GM12878 (cell line): ENCODE measurements around the gene HLTF. TPM values are rescaled to one million over a fixed set of nuclear protein-coding genes. Genes with fewer than 3 reads are reported as not detected.

Source experiments
- ATAC-seq: fragments of 200-7000 bp; cut with Tn5 transposase; 3 replicates; pipeline ENCODE4 v1.9.1; 2020; ENCODE audit warnings: mild to moderate bottlenecking, moderate library complexity
- BruUV-seq: library from RNA; stranded (reverse); fragments of 400-500 nt; replicated peaks from 2 replicates; lab custom pipeline; 2021; lab: Mats Ljungman, UMichigan
- CTCF ChIA-PET: fragments of 300-600 bp; sonication (Branson Sonifier 250); formaldehyde crosslinking; extraction: SDS; loops from one replicate; lab custom pipeline; 2021; ENCODE audit warnings: inconsistent platforms; lab: Yijun Ruan, JAX
- POLR2A ChIA-PET: fragments of 350-600 bp; formaldehyde crosslinking; extraction: SDS; loops from one replicate; lab custom pipeline; 2021; ENCODE audit warnings: inconsistent platforms; lab: Charles Lee
- RAD21 ChIA-PET: fragments of 300-600 bp; sonication (Branson Sonifier 250); formaldehyde crosslinking; loops from one replicate; lab custom pipeline; 2023; ENCODE audit warnings: antibody characterized with exemption; ENCODE audit not compliant: unreplicated experiment; lab: Charles Lee
- SMC1A ChIA-PET: fragments of 300-600 bp; sonication (Branson Sonifier 250); formaldehyde crosslinking; loops from one replicate; lab custom pipeline; 2023; ENCODE audit not compliant: unreplicated experiment, uncharacterized antibody; lab: Charles Lee
- DNase-seq: peaks from one replicate; pipeline ENCODE4 v3.0.0-alpha.2; 2011; ENCODE audit warnings: low read depth, low spot score
- FAIRE-seq: peaks from 3 replicates; lab custom pipeline; 2011; peaks lifted over from hg19 to GRCh38; lab: Jason Lieb, UNC
- H2AFZ ChIP-seq: 2 replicates; pipeline ENCODE4 v1.6.0; 2011; ENCODE audit warnings: low read depth, low read length, control low read depth; ENCODE audit not compliant: control insufficient read depth
- H3K27ac ChIP-seq: 2 replicates; pipeline ENCODE4 v1.5.1; 2011; ENCODE audit warnings: control low read depth; ENCODE audit not compliant: control insufficient read depth, insufficient read depth
- H3K27me3 ChIP-seq, 2 experiments: replicated peaks in 1 of 2; 2 replicates each; pipeline versions ENCODE4 v1.6.0 to v1.6.1; 2011; ENCODE audit warnings: low read length in 1 of 2; ENCODE audit not compliant: control insufficient read depth in 2 of 2, insufficient read depth in 2 of 2
- H3K36me3 ChIP-seq, 2 experiments: 2 replicates each; pipeline ENCODE4 v1.5.1; 2011; ENCODE audit warnings: low read length in 1 of 2; ENCODE audit not compliant: control insufficient read depth in 2 of 2, insufficient read depth in 2 of 2
- H3K4me1 ChIP-seq: 2 replicates; pipeline ENCODE4 v1.6.1; 2011; ENCODE audit warnings: mild to moderate bottlenecking, low read length, moderate library complexity, mixed read lengths; ENCODE audit not compliant: control insufficient read depth, insufficient read depth
- H3K4me2 ChIP-seq: 2 replicates; pipeline ENCODE4 v1.6.0; 2011; ENCODE audit warnings: control low read depth; ENCODE audit not compliant: control insufficient read depth, insufficient read depth
- H3K4me3 ChIP-seq: fragments of 200-600 bp; sonication (generic); 2 replicates; pipeline ENCODE4 v1.5.1; 2016
- H3K79me2 ChIP-seq: 2 replicates; pipeline ENCODE4 v1.6.0; 2011; ENCODE audit warnings: low read length; ENCODE audit not compliant: control insufficient read depth, insufficient read depth
- H3K9ac ChIP-seq: 2 replicates; pipeline ENCODE4 v1.8.0; 2011; ENCODE audit warnings: low read length, control low read depth, mixed read lengths; ENCODE audit not compliant: control insufficient read depth, insufficient read depth
- H3K9me3 ChIP-seq: replicated peaks from 3 replicates; pipeline ENCODE4 v1.5.1; 2011; ENCODE audit warnings: mild to moderate bottlenecking, low read length; ENCODE audit not compliant: control insufficient read depth, insufficient read depth
- H4K20me1 ChIP-seq: 2 replicates; pipeline ENCODE4 v1.6.0; 2011; ENCODE audit not compliant: control insufficient read depth, insufficient read depth
- GABPA ChIP-seq: IDR thresholded peaks from 2 replicates; pipeline ENCODE4 v1.6.1; 2014; ENCODE audit warnings: antibody characterized with exemption, low read depth, mild to moderate bottlenecking, inconsistent platforms
- GATAD2B ChIP-seq: fragments of 450-650 bp; conservative IDR thresholded peaks from 2 replicates; pipeline ENCODE4 v1.6.1; 2017; ENCODE audit warnings: low read depth, mild to moderate bottlenecking, moderate library complexity
- SP1 ChIP-seq: IDR thresholded peaks from one replicate; pipeline ENCODE4 v1.6.1; 2011; ENCODE audit warnings: low read depth, low read length
- WGBS: methylation state at CpG from one replicate; pipeline ENCODE4 v1.1.6; 2016; ENCODE audit warnings: low lambda C conversion rate; ENCODE audit not compliant: insufficient replicate concordance, insufficient coverage; ENCODE audit errors: missing lambda C conversion rate; 5-methylcytosine and 5-hydroxymethylcytosine counted together
- in situ Hi-C: fragments of 300-500 bp; cut with MboI; formaldehyde crosslinking; loops from 9 replicates; pipeline ENCODE4 v1.14.3; 2018; ENCODE audit warnings: mixed read lengths
- intact Hi-C: fragments of 100-400 bp; cut with micrococcal nuclease; formaldehyde crosslinking; loops from one replicate; pipeline ENCODE4 v1.14.2; 2022; ENCODE audit not compliant: unreplicated experiment
- polyA plus RNA-seq, 11 experiments: library from polyadenylated mRNA; depleted of rRNA in 4 of 11; unstranded in 6 of 11; stranded (reverse) in 5 of 11; fragments of >200 nt; fragmentation: Nextera tagmentation in 4 of 11; fragmentation: Illumina TruSeq in 1 of 11; extraction: Ambion mirVana in 4 of 11; extraction: Trizol in 1 of 11; gene quantifications; 1 replicate in 1 of 11; 2 replicates in 10 of 11; pipeline versions ENCODE4 v1.2.1 to v1.2.3, GENCODE V29; 2011 to 2016; ENCODE audit warnings: inconsistent platforms in 2 of 11, missing spikeins in 2 of 11, low read depth in 1 of 11
- total RNA-seq, 4 experiments: library from RNA; depleted of rRNA in 3 of 4; stranded (reverse); fragments of >200 nt in 3 of 4; fragmentation: Illumina TruSeq in 1 of 4; extraction: Trizol in 1 of 4; gene quantifications; 2 replicates each; pipeline versions ENCODE4 v1.2.1 to v1.2.3, GENCODE V29; 2013 to 2021
- TF ChIP-seq, protein P1 (sequence below): fragments of 150-350 bp; IDR thresholded peaks from 2 replicates; pipeline ENCODE4 v1.6.1; 2016; ENCODE audit warnings: low read depth, low read length

The HLTF gene
- total and polyA plus RNA-seq, 10 of the 15 experiments (the other 5 are each of a cell fraction or from before 2014, with no cell fraction given), result 13.7 to 50.4 (median 31.7) TPM

DNA sequence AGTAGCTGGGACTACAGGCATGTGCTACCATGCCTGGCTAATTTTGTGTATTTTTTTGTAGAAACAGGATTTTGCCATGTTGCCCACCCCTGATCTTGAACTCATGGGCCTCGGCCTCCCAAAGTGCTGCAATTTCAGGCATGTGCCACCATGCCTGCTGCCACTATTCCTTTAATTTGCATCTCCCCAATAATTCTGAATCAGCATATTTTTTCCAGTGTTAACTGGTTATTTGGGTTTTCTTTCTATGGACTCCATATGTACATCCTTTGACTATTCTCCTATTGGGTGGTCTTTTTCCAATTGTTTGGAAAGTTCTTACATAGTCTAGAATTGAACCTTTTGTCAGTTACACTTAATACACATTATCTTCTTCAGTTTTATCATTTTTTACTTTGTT, 28.1 kb downstream of the HLTF start:
- in situ Hi-C loops, result no loop called here
- ChIA-PET POLR2A (no interaction called here), SMC1A (interaction anchor here (1.2 to 1.7 kb wide), 2 partner anchors 14 to 95 kb away, joined by 4 to 5 read pairs; no protein-coding TSS in a partner anchor), CTCF (no interaction called here), RAD21 (no interaction called here)
- H3K4me3 ChIP-seq, result no peak overlapping the region
- DNase-seq (no peak), FAIRE-seq (peak; percentile 7), ATAC-seq (no peak)
- no peak overlapping the region for H2AFZ ChIP-seq
- peaks cover 6 to 23% of the 10 kb centered on the region in 2 experiments for H3K36me3 ChIP-seq
- H3K9ac ChIP-seq, result no peak overlapping the region
- 92% methylated on average over 1 of the region's 1 CpG for WGBS
- no TSS peak for BruUV-seq
- no peaks in the 10 kb centered on the region for H3K79me2 ChIP-seq
- H3K4me2 ChIP-seq, result peak overlapping the region; percentile 23; the same call in 1 of the 2 replicates
- intact Hi-C loops, result no loop called here
- TF ChIP-seq GATAD2B (no peak), SP1 (no peak), GABPA (no peak)
- TF ChIP-seq, protein P1, sequence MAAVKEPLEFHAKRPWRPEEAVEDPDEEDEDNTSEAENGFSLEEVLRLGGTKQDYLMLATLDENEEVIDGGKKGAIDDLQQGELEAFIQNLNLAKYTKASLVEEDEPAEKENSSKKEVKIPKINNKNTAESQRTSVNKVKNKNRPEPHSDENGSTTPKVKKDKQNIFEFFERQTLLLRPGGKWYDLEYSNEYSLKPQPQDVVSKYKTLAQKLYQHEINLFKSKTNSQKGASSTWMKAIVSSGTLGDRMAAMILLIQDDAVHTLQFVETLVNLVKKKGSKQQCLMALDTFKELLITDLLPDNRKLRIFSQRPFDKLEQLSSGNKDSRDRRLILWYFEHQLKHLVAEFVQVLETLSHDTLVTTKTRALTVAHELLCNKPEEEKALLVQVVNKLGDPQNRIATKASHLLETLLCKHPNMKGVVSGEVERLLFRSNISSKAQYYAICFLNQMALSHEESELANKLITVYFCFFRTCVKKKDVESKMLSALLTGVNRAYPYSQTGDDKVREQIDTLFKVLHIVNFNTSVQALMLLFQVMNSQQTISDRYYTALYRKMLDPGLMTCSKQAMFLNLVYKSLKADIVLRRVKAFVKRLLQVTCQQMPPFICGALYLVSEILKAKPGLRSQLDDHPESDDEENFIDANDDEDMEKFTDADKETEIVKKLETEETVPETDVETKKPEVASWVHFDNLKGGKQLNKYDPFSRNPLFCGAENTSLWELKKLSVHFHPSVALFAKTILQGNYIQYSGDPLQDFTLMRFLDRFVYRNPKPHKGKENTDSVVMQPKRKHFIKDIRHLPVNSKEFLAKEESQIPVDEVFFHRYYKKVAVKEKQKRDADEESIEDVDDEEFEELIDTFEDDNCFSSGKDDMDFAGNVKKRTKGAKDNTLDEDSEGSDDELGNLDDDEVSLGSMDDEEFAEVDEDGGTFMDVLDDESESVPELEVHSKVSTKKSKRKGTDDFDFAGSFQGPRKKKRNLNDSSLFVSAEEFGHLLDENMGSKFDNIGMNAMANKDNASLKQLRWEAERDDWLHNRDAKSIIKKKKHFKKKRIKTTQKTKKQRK, result no peak
- H3K27ac ChIP-seq, result peak overlapping the region; percentile 43
- peaks cover 2% of the 10 kb centered on the region; the same call in 1 of the 3 replicates for H3K9me3 ChIP-seq
- H3K27me3 ChIP-seq, result no peaks in the 10 kb centered on the region
- no peaks in the 10 kb centered on the region for H4K20me1 ChIP-seq
- peaks cover 15% of the 10 kb centered on the region for H3K4me1 ChIP-seq
